Measurements from ENCODE around the gene LRP1.

GRCh38 chr12:57223191-57224165 is 95.2 kb downstream of the LRP1 start:
- TF ChIP-seq, protein P1, sequence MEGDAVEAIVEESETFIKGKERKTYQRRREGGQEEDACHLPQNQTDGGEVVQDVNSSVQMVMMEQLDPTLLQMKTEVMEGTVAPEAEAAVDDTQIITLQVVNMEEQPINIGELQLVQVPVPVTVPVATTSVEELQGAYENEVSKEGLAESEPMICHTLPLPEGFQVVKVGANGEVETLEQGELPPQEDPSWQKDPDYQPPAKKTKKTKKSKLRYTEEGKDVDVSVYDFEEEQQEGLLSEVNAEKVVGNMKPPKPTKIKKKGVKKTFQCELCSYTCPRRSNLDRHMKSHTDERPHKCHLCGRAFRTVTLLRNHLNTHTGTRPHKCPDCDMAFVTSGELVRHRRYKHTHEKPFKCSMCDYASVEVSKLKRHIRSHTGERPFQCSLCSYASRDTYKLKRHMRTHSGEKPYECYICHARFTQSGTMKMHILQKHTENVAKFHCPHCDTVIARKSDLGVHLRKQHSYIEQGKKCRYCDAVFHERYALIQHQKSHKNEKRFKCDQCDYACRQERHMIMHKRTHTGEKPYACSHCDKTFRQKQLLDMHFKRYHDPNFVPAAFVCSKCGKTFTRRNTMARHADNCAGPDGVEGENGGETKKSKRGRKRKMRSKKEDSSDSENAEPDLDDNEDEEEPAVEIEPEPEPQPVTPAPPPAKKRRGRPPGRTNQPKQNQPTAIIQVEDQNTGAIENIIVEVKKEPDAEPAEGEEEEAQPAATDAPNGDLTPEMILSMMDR (IDR thresholded peaks at IDR 0.05): no peak
- TF ChIP-seq POLR2A (IDR thresholded peaks at IDR 0.05): no peak
- TF ChIP-seq EP300 (IDR thresholded peaks at IDR 0.05): no peak
